HL-60 (cell line): ENCODE data around the gene PTBP1.

Source experiments
- TF ChIP-seq, protein P1 (sequence below): IDR thresholded peaks from 2 replicates; pipeline ENCODE4 v1.6.1; 2012; ENCODE audit warnings: low read depth; ENCODE audit not compliant: insufficient replicate concordance
- TF ChIP-seq, protein P2 (sequence below): IDR thresholded peaks from one replicate; pipeline ENCODE4 v1.5.1; 2011; ENCODE audit warnings: low read length, control low read depth, inconsistent platforms; ENCODE audit not compliant: insufficient read depth

DNA sequence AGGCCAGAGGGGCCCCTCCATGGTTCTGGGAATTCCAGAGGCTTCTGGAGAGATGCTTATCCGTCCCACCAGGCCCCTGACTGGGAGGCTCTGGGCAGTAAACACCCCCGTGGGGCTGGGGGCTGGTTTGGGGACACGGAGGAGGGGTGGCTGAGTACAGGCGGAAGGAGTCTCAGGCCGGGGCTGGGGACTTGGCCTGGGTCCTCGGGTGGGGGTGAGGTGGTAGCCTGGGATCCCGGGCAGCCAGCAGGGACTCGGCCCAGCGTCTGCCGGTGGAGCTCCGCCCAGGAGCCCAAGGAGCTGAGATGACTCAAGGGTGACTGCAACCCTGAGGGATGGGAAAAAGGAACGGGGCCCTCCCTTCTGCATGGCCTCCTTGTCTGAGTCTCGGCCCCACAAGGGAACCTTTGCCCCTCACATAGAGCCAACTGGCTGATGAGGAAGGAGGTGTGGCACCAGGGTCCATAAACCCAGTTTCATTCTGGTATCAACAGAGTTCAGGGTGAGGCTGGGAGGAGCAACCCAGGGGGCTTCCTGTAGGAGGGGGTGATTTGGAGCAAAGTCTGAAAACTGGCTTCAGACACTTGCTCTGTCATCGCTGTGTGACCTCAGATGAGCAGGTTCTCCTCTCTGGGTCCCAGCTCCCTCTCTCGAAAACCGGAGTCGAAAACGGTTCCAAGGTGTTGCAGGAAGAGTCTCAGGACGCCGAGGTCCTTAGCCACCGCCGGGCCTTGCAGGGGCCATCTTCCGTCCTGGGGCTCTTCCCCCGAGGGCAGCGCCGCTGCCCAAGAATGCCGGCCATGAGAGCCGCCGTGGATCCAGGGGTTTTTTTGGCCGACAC is 45.5 kb upstream of the PTBP1 start:
- TF ChIP-seq, protein P1, sequence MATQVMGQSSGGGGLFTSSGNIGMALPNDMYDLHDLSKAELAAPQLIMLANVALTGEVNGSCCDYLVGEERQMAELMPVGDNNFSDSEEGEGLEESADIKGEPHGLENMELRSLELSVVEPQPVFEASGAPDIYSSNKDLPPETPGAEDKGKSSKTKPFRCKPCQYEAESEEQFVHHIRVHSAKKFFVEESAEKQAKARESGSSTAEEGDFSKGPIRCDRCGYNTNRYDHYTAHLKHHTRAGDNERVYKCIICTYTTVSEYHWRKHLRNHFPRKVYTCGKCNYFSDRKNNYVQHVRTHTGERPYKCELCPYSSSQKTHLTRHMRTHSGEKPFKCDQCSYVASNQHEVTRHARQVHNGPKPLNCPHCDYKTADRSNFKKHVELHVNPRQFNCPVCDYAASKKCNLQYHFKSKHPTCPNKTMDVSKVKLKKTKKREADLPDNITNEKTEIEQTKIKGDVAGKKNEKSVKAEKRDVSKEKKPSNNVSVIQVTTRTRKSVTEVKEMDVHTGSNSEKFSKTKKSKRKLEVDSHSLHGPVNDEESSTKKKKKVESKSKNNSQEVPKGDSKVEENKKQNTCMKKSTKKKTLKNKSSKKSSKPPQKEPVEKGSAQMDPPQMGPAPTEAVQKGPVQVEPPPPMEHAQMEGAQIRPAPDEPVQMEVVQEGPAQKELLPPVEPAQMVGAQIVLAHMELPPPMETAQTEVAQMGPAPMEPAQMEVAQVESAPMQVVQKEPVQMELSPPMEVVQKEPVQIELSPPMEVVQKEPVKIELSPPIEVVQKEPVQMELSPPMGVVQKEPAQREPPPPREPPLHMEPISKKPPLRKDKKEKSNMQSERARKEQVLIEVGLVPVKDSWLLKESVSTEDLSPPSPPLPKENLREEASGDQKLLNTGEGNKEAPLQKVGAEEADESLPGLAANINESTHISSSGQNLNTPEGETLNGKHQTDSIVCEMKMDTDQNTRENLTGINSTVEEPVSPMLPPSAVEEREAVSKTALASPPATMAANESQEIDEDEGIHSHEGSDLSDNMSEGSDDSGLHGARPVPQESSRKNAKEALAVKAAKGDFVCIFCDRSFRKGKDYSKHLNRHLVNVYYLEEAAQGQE, result no peak
- TF ChIP-seq, protein P2, sequence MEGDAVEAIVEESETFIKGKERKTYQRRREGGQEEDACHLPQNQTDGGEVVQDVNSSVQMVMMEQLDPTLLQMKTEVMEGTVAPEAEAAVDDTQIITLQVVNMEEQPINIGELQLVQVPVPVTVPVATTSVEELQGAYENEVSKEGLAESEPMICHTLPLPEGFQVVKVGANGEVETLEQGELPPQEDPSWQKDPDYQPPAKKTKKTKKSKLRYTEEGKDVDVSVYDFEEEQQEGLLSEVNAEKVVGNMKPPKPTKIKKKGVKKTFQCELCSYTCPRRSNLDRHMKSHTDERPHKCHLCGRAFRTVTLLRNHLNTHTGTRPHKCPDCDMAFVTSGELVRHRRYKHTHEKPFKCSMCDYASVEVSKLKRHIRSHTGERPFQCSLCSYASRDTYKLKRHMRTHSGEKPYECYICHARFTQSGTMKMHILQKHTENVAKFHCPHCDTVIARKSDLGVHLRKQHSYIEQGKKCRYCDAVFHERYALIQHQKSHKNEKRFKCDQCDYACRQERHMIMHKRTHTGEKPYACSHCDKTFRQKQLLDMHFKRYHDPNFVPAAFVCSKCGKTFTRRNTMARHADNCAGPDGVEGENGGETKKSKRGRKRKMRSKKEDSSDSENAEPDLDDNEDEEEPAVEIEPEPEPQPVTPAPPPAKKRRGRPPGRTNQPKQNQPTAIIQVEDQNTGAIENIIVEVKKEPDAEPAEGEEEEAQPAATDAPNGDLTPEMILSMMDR, result no peak
